Activated CD4-positive, CD25-positive, alpha-beta regulatory T cell treated with anti-CD3 and anti-CD28 coated beads, Interleukin-2, amount 50 U/mL, for 16 hours (primary cell): ENCODE results near the gene KCNIP1.

Experiments used
- DNase-seq: peaks from one replicate; pipeline ENCODE4 v3.0.0-alpha.2; 2020; ENCODE audit warnings: low read depth, low spot score

Gene KCNIP1

DNA sequence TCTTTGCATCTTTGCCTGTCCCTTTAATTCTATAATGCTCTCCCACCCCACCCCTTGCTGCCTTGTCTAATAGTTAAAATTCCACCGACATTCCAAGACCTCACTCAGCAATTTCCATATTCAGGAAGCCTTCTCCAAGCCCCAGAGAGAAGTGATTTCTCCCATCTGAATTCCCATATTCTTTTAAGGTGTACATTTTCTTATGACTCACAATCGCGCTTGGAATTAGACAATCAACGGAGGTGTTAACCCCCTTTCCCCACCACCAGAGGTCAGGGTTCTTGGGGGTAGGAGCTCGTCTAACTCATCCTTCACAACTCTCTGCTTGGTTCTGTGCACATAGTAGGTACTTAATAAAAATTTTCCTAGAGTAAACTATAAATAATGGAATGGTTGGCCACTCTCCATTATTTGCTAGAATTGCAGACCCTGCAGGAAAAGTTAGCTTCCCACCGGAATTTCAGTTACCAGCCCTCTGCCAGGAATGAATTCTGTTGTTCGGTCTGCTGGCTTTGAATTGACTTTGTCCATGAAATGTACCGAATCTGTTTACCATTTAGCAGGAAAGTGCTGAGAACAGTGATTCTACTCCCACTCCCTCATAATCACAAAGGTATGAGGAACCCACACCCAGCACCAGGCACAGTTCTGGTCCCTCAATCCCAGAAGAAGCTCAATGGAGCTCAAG, 5.0 kb downstream of the KCNIP1 start:
- no peak for DNase-seq

DNA sequence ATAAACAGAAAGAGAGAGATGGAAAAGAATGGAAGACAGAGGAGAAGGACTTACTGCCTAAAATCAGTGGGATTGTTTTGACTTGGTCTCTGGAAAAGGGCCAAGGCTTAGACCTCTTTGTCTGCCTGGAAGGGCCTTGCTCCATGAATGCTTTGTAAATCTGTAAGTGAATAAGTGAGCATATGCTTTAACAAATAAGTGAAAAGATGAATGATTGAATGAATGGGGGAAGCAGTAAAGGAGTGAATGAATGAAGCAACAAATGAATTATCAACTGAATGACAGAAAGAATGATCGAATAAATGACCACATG, 5.5 kb downstream of the KCNIP1 start:
- no peak for DNase-seq

- DNase-seq = no peak
Observed at GRCh38 chr5:170510126-170510525, 6.3 kb downstream of the KCNIP1 start.

- DNase-seq = no peak
Observed at GRCh38 chr5:170510559-170510958, 6.7 kb downstream of the KCNIP1 start.

- no peak for DNase-seq
Observed at GRCh38 chr5:170511551-170512258, 7.9 kb downstream of the KCNIP1 start.

- no peak for DNase-seq
Observed at GRCh38 chr5:170513856-170514525, 10.2 kb downstream of the KCNIP1 start.

GRCh38 chr5:170517411-170517810, 13.6 kb downstream of the KCNIP1 start:
- no peak for DNase-seq

DNA sequence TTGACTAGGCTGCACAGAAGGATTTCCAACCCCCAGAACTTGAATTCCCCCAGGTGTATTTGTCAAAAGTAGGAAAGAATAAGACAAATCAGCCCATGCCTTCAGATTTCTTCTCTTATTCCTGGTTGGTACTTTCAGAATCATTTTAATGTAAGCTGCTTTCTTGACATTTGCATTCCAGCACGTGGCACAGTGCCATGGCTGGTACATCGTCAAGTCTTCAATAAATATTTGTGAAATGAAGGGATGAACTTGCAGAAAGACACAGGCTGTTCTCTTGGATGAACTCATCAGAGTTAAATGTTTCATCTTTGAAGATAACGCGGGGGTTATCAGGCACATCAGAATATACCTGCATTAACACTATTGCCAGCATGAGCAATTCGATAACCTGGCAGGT, 14.5 kb downstream of the KCNIP1 start:
- DNase-seq = no peak

- no peak for DNase-seq
Observed at GRCh38 chr5:170519549-170519948, 15.7 kb downstream of the KCNIP1 start.

GRCh38 chr5:170520372-170520771, 16.6 kb downstream of the KCNIP1 start:
- no peak for DNase-seq

- no peak for DNase-seq
Observed at GRCh38 chr5:170522211-170523141, 18.7 kb downstream of the KCNIP1 start.

- no peak for DNase-seq
Observed at GRCh38 chr5:170523142-170523551, 19.3 kb downstream of the KCNIP1 start.

DNA sequence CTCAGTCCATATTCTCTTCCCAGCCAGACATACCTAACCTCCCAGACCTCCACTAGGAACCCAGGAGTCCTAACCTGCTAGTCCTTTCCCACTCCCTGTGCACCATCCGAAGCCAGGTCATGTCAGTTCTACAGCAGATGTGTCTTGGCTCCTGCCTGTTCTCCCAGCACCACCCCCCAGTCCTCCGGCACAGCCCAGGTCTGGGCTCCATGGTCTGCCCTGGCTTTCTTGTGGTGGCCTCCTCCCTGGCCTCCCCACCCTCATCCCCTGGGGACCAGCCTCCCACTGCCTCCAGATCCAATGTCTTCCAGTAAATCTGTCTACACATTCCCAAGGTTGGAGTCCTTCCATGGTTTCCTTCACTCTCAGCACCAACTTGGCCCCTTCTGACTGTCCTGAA, 20.0 kb downstream of the KCNIP1 start:
- DNase-seq = no peak

- DNase-seq = no peak
Observed at GRCh38 chr5:170524576-170524975, 20.8 kb downstream of the KCNIP1 start.

GRCh38 chr5:170525470-170526211, 21.8 kb downstream of the KCNIP1 start:
- DNase-seq = no peak

DNA sequence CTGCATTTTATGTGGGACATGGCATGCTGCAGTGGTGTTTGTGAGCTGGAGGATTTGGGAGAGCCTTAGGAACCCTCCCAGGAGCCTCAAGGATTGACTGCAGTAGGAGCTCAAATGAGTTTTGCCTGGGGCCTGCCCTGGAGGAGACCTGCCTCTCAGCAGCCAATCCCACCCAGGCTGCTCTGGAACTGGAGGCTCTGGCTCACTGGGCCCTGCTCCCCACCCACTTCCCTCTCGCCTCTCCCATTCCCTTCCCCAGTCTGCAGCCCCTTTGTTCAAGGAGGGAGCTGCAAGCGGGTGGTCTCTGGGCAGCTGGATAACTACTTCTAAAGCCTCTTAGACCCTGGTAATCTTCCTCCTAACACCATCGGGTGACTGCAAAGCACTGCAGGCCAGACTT, 24.2 kb downstream of the KCNIP1 start:
- DNase-seq = no peak

- no peak for DNase-seq
Observed at GRCh38 chr5:170528976-170529375, 25.2 kb downstream of the KCNIP1 start.

DNA sequence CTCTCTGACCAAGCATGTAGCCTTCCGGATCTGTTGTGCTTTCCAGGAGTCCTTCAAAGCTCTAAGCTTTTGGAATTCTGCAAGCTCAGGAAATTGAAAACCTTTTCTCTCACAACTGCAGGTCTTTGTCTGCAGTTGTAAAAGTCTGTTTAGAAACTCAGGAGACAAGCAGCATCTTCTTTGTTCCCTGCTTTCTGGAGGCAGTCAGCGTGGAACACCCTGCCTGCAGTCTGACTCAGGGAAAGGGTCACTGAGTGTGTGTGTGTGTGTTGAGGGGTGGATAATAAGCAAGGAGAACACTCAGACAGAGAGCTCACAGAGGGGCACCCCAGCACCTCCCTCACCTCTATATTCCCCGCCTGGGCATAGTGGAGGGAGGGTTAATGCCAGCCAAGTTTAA, 29.1 kb downstream of the KCNIP1 start:
- no peak for DNase-seq

DNA sequence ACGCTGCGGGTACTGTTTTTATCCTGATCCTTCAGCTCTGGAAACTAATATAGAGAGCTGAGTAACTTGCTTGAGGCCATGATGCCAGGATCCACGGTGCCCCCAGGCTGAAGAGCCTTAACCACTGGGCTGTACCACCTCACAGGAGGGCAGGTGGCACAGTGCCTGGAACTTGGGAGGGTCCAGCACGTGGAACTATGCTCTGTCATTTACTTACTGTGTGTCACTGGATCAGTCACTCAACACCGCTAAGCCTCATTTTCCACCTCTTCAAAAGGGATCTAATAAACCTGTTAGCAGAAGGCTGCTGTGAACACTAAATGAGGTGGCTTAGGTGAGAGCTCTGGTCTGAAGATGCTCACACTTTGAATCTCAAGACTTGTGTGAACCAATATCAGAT, 29.6 kb downstream of the KCNIP1 start:
- no peak for DNase-seq

GRCh38 chr5:170534177-170534576, 30.4 kb downstream of the KCNIP1 start:
- DNase-seq = no peak

DNA sequence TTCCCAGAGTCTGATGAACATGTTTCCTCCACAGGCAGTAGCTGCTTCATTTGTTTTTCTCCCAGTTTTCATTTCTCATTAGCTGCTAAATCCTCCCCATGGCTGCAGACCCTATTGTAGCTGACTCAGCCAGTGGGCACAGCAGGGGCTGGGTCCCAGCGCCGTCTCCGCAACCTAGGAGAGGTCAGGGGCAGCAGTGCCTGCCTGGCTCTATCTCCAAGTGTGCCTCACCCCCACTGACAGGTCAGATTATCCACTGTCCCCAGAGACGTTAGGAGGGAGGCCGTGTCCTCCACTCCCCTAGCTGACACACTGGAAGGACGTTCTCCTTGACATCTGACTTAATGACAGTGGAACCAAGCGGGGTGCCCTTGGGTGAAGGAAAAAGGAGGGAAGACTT, 31.1 kb downstream of the KCNIP1 start:
- no peak for DNase-seq
